CD4-positive, alpha-beta T cell treated with Interleukin-17A for 4 hours (primary cell): Measurements from ENCODE around the gene HUS1.
"Not testable (repeated sequence)": the region's sequence is repeated elsewhere in the genome, so short reads cannot be mapped to it uniquely, and the experiment has no call there.

Experiments used
- DNase-seq: peaks from one replicate; pipeline ENCODE4 v3.0.0-alpha.2; 2020; ENCODE audit warnings: mixed read lengths

HUS1 gene

DNA sequence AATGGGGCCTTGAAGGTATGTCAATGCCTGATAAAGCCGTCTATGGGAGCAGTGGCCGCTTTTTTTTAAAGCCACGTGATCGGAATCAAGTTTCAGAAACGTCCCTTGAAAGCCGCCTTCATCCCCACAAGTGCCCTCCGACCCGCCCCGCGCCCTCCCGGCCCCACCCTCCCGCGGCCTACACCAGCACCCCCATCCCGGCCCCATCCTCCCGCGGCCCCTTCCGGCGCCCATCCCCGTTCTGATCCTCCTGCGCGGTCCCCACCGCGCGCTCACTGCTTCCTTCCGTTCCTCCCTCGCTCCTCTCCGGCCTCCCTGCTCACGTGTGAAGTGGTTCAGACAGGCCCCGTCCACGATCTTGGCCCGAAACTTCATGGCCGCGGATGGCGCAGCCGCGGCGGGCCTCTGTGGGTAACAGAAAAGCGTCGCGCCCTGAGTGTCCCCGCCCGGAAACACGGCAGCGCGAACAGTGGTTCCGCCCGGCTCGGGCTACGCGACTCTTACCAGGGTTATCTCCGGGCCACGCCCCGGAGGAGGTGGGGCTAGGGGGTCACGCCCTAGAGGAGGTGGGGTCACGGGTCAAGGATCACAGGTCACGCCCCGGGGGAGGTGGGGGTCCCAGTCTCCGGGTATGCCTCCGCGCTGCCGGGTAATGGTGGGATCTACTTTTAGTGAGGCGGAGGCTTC lies at the start of gene HUS1:
Gene HUS1 (minus strand): TSS at position 471 of the 687 bp plus-strand sequence. CDS start 96 bp downstream, at position 375.
- DNase-seq: peak; percentile 92

DNA sequence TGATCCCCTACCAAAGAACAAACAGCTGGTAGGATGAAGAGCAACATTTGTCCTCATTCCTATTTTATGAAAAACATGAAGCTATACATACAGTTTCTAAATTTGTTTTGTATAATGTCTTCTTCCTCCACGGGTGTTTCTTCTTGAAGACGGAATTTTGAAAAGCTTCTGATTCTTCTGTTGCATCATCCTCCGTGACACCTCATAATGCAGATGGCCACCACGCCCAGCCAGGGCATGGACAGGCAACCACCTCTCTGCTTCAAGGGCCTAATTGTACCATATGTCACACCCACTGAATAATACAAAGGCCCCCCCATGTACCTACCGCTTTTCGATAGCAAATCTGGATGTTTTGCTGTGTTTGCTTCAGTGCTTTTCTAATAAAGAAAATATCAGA lies 49.5 kb upstream of the HUS1 start, which contains the start of gene SUN3:
Gene SUN3 (minus strand): TSS at position 170 of the 400 bp plus-strand sequence. CDS start 169 bp downstream, at position 1.
- DNase-seq: no peak

DNA sequence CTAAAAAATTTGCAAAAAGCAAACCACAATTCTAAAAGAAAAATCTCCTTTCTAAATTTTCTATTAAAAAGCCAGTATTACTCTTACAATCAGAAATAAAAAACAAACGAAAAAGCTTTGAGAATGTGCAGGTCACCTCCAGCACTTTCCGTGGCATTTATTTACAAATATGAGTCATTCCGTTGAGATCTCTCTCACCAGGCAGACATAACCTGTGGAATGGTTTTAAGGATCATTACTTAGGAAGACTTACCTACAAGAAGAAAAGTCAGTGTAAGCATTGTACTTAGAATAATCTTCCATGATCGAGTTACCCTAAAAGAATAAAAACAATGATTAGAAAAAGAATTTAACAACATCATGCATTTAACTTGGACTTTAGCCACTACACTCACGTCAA lies 46.2 kb upstream of the HUS1 start:
- no peak for DNase-seq

DNA sequence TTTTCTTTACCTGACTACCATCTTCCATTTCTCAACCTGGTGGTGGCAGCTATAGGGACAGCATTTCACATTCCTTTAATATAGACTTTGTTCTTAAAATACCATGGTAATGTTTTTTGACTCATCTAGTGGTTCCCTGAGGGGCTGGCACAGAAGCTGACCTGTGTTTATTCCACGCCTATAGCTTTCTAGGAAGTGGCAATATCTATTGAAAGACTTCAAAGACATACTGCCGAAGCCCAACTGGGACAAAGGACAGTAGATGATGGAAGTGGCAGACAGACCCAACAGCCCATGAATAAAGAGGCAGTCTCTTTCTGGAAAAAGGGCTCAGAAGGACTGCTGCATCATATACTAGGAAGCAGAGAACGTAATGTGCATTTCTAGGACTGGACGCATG lies 38.3 kb upstream of the HUS1 start:
- DNase-seq: no peak

DNA sequence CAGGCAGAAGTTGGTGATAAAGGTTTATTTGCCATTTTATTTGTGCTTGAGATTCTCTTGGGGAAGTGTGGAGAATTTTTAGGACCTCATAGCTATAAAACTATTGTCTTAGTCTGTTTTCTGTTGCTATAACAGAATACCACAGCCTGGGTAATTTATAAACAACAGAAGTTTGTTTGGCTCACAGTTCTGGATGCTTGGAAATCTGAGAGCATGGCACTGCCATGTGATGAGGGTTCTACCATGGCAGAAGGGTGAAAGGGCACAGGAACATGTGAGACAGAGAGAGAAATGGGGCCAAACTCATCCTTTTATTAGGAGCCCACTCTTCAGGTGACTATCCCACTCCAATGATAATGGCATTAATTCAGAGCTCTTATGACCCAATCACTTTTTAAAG lies 37.2 kb upstream of the HUS1 start:
- DNase-seq: no peak

DNA sequence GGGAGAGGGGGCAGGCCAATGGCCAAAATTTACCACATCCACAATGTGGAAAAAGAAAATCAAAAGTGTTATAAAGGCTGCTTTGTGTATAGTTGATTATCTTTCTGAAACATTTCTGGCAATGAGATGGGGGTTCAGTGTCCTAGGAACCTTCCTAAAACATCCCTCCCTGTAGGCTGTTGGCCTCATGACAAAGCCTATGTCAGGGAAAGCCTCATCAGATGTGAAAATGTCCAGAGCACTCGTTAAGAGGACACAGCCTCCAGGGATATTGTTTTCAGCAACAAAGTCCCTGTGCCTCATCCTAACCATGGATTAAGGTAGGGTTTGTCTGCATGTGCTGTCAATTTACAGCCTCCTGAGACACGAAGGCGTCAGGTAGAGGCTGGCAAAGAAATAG lies 32.5 kb upstream of the HUS1 start:
- no peak for DNase-seq

DNA sequence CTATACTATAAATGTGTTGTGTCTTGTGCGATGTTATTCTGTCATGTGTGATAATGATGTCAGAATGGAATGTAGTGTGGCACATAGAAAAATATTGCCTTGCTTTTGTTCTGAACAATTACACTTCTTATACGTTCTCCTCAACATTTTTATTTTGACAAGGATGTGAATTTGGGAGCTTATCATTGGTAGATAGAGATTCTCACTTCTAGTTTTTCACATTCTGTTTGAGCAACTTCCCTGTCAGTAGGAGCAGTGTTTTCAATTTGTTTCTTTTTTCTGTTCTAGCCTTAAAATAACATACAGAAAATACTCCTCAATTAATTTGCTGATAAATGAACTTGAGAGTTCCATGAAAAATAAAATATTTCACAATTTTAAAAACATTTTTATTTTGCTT lies 31.9 kb upstream of the HUS1 start:
- DNase-seq: no peak

DNA sequence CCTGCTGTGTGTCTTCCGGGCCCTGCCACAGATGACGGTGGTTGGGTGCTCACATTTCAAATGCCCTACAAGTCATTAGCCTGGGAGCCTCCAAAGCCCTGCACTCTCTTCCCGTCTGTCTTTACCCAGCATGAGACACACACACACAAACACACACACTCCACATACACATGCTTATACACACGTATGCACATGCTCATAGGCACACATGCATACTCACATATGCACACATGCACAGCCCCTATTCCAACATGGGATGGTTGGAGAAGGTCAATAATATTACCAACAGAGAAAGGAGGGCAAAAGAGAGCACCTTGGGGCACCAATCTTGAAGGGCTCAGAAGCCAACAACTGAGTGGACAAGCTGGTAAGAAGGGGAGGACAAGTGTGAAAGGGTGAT lies 30.5 kb upstream of the HUS1 start:
- no peak for DNase-seq

DNA sequence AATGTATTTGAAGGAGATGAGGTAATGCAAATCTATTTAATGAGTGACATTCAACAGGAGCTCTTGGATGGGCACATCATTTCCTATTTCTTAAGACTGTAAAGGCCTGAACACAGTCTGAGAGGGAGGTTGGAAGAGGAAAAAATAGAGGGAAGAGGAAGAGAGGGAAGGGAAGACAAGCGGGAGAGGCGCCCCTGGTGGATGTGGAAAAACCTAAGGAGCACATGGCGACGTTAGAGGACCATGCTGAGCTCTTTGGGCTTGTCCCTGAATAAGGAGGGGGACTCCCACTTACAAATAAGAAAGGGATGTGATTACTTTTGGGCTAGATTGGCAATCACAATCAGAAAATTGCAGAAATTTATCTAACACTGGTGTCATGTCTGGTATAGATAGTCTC lies 29.8 kb upstream of the HUS1 start:
- DNase-seq: no peak

DNA sequence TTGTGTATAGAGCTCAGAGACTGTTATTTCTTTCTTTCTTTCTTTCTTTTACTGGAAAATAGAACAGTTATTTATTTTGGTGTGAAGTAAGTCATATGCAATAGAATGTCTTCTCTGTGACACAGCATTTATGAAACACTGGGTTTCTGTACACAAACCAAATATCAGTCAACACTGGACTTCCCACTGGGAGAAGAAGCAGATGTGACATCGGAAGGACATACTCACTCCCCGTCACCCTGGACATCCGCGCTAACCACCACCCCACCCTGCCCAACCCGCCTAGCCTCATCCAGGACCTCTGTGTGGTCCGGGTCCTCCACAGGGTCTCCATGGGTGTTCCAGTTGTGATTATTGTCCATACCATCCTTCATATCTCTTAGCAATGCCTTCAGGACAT lies 27.5 kb upstream of the HUS1 start:
- DNase-seq: no peak

DNA sequence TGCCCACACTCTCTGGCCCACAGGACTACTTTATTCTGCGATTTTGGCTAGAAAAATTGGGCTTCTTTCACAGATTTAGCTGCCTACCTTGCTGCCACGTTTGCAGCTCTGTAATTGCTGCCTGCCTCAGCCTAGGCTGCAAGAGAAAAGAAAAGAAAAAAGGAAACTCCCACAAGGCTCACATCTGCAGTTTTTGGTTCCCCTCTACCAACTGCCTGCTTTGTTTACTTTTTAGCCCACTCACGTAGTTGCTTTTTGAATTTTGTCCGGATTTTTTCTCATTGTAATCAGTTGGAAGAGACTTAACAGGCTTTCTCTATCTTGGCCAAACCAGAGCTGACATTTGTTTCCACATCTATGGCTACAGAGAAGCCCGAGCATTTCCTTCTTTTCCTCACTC lies 25.2 kb upstream of the HUS1 start:
- DNase-seq: no peak

DNA sequence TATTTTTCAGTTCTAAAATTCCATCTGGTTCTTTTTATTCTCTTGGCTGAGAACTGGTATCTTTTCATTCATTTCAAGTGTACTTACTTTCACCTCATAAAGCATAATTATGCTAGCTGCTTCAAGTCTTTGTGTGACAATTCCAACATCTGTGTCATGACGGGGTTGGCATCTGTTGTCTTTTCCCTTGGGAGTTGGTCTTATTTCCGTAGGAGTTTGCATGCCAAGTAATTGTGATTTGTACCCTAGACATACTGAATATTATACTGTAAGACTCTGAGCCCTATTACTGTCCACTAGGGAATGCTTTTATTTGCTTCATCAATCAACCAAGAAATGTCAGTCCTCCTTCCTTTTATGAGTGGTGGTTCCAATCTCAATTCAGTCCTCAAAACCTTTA lies 24.6 kb upstream of the HUS1 start:
- DNase-seq: no peak

DNA sequence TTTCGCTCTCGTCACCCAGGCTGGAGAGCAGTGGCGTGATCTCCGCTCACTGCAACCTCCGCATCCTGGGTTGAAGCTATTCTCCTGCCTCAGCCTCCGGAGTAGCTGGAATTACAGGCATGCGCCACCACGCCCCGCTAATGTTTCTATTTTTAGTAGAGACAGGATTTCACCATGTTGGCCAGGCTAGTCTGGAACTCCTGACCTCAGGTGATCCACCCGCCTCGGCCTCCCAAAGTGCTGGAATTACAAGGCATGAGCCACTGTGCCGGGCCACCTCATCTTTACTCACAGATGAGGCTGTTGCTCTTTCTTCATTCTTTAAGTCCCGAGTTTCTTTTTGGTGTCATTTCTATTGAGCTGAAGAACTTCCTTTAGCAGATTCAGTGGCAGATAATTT lies 20.7 kb upstream of the HUS1 start:
- DNase-seq: not testable (repeated sequence)

DNA sequence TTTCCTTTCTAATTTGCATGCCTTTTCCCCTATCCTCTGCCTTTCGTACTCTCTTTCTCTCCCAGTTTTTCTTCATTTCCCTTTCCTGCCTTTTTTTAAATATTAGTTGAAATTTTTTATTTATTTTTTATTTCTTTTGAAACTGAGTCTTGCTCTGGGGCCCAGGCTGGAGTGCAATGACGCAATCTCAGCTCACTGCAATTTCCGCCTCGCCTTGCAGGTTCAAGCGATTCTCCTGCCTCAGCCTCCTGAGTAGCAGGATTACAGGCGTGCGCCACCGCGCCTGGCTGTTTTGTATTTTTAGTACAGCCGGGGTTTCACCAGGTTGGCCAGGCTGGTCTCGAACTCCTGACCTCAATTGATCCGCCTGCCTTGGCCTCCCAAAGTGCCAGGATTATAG lies 20.0 kb upstream of the HUS1 start:
- no peak for DNase-seq

DNA sequence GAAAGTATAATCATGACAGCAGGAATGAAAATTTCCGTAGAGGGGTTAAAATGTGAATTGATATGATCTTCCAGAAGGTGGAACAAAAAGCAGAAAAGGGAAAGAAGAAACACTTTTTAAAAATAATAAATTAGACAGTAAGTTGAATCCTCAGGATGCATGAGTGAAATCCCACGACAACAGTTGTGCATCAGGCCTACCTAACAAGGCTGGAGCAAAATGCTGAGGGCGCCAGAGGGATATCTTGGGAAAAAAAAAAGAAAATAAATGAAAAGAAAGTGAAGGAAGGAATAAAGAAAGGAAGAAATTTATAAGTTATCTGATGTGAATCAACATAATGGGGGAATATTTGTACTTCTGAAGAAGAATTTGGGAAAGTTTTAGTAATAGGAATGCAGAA lies 13.0 kb upstream of the HUS1 start:
- DNase-seq: no peak

DNA sequence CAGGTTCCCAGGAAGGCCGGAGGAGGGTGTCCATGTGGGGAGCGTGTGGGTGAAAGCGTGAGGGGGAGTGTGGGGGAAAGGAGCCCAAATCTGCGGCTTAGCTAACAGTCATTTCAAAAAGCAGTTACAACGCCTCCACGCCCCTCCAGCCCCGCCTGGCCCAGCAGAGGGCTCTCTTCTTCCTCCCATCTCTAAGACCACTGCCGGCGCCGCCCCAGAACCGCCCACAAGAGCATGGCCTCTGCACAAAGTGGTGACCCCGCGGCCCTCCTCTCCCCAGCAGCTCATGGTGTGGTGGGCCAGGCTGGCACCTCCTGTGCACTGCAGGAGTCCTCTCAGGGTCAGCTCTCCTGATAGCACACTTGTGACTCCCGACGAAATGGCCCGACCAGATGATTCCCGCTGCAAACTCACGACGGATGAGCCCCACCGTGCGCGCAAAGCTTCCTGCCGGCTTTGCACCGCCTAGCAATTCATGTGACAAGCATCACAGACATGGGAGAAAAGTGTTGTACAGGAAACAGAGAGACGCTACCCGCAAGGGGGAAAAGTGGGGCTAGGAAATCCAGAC lies 12.4 kb upstream of the HUS1 start:
- peak; percentile 93 for DNase-seq

DNA sequence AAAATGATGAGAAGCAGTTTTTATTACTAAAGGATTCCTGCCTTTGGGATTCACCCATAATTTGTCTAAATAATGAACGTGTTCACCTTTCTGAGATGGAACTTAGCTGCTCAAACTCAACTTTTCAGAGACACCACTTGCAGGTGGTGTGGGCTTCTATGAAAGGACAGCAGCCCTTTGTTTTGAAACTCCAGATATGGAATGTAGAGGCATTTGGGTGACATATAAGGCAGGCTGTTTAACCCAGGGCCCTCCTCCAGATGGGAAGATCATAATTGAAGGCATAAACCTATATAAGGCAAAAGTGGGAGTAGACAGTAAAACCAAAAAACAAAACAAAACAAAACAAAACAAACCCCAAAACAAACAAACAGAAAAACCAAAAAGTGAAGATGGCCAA lies 11.9 kb upstream of the HUS1 start:
- DNase-seq: no peak

DNA sequence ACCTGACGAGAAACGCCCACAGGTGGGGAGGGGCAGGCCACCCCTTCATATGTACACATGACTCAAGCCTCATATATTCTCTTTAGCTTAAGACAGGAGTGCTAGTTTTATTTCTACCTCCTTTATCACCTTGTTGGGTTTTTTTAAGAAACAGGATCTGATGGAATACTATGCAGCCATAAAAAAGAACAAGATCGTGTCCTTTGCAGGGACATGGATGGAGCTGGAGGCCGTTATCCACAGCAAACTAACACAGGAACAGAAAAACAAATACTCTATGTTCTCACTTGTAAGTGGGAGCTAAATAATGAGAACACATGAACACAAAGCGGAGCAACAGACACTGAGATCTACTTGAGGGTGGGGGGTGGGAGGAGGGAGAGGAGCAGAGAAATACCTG lies 11.2 kb upstream of the HUS1 start:
- DNase-seq: no peak

DNA sequence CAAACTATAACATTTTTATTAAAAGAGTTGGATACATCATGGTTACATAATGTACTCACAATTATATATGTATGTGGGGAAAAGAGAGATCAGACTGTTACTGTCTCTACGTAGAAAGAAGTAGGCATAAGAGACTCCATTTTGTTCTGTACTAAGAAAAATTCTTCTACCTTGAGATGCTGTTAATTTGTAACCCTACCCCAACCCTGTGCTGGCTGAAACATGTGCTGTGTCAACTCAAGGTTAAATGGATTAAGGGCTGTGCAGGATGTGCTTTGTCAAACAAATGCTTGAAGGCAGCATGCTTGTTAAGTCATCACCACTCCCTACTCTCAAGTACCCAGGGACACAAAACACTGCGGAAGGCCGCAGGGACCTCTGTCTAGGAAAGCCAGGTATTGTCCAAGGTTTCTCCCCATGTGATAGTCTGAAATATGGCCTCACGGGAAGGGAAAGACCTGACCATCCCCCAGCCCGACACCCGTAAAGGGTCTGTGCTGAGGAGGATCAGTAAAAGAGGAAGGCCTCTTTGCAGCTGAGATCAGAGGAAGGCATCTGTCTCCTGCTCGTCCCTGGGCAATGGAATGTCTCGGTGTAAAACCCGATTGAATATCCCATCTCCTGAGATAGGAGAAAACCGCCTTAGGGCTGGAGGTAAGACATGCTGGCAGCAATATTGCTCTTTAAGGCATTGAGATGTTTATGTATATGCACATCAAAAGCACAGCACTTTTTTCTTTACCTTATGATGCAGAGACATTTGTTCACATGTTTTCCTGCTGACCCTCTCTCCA lies 10.4 kb upstream of the HUS1 start:
- DNase-seq: not testable (repeated sequence)

DNA sequence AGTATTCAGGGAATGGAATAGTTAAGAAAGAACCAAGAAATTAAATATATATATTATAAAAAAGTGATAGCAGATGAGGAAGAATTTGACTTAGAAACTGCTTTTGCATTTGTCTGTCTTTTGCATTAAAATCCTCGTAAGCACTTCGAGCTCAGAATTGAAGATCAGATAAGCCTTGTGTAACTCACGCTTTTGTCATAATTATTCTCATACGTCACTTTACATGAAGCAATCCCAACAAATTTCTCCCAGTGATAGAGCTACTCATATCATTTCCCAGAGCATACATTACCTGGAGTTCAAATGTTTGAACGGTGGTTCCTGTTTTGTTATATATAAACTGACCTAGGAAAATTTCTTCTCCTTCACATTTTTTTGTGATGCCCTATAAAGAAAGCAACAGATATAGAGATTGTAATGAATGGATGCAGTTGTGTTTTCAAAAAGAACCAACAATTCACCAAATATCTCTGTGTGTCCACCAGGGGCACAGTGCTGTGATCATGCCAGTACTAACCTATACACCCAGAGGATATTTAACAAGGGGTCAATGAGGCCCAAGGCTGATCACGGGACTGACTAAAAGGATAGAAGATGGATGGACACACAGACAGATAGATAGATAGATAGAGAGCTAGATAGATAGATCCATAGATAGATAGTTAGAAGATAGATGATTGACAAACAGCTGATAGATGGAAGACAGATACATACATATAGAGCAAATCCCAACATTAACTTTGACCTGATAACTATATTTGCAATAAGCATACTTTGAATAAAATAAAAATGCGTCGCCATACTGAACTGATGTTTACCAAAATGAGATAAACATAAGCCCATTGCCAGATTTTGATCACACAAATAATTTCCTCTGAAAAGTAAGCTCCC lies 9.3 kb upstream of the HUS1 start:
- DNase-seq: no peak

DNA sequence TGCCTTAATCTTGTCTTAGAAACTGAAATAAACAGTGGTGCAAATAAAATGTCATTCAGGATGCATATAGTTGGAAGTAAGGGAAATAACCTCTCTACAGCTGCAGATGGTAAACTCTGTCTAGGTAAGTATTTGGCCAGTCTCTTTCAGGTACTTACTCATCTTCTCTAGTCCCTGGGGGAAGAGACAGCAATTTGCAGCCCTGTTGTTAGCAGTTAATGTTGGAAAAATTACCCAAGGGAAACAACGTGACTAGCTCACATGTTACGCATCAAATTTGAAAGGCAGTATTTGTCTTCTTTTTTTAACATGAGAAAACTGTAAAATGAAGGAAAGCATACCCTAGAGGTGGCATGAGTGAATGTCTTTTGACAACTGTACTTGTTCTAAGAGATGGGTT lies 3.2 kb upstream of the HUS1 start:
- no peak for DNase-seq

DNA sequence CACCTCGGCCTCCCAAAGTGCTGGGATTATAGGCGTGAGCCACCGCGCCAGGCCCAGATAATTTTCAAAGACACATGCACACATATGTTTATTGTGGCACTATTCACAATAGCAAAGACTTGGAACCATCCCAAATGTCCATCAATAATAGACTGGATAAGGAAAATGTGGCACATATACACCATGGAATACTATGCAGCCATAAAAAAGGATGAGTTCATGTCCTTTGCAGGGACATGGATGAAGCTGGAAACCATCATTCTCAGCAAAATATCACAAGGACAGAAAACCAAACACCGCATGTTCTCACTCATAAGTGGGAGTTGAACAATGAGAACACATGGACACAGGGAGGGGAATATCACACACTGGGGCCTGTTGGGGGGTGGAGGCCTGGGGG lies 1.2 kb upstream of the HUS1 start:
- not testable (repeated sequence) for DNase-seq

DNA sequence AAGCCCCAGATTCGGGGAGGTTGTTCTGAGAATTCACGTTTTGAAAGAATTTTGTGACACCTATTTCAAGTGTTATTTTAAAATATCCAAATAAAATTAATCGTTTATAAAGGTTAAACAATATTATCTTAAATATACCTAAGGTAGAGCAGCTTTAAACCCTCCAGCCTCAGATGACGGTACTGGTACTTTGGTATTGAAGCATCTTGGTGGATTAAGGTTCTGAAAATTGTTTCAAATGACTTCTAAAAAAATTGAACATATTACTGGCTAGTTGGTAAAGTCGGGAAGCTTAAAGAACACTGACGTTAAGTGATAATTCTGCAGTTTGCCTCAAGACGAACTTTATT lies 392 bp upstream of the HUS1 start:
- DNase-seq: no peak
